ENCODE data around the gene IL17RB.

IL17RB gene

DNA sequence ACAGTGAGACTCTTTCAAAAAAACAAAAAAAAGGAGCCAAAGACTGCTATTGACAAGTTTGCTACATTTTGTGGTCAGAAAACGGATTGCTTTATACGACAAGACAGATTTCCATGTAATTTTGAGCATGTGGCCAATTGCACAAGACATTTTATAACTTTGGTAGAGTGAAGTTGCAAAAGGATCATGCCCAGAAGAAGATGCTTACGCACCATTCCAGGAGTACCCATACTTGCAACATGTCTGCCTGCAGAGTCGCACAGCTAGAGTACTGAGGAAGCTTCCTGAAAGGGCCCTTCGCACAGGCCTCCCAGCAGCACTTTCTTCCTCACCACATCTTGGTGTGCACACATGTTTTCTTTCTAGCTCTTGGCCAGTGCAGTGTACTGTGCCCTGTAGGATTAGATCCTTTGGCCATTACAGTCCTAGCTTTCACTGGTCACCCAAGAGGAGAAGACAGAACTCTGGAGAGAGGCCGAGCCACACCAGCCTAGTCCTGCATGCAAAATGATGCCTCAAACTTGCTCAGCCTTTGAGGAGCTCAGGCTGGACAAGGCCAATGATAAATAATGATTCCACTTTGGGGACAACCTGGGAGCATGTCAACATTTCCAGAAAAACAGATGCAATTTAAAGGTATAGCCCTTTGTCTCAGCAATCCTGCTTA lies 11.8 kb upstream of the IL17RB start:
- TF ChIP-seq, protein P1, sequence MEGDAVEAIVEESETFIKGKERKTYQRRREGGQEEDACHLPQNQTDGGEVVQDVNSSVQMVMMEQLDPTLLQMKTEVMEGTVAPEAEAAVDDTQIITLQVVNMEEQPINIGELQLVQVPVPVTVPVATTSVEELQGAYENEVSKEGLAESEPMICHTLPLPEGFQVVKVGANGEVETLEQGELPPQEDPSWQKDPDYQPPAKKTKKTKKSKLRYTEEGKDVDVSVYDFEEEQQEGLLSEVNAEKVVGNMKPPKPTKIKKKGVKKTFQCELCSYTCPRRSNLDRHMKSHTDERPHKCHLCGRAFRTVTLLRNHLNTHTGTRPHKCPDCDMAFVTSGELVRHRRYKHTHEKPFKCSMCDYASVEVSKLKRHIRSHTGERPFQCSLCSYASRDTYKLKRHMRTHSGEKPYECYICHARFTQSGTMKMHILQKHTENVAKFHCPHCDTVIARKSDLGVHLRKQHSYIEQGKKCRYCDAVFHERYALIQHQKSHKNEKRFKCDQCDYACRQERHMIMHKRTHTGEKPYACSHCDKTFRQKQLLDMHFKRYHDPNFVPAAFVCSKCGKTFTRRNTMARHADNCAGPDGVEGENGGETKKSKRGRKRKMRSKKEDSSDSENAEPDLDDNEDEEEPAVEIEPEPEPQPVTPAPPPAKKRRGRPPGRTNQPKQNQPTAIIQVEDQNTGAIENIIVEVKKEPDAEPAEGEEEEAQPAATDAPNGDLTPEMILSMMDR (IDR thresholded peaks at IDR 0.05; ENCODE audit: extremely low read depth, missing control alignments): no peak
- DNase-seq (ENCODE audit: low spot score): no peak

GRCh38 chr3:53835257-53835656 lies 11.1 kb upstream of the IL17RB start:
- no peak for DNase-seq (ENCODE audit: low spot score)
- TF ChIP-seq, protein P1 (IDR thresholded peaks at IDR 0.05; ENCODE audit: extremely low read depth, missing control alignments): no peak

GRCh38 chr3:53836084-53836872 lies 10.1 kb upstream of the IL17RB start:
- TF ChIP-seq, protein P1 (IDR thresholded peaks at IDR 0.05; ENCODE audit: extremely low read depth, missing control alignments): no peak
- no peak for DNase-seq (ENCODE audit: low spot score)

- TF ChIP-seq, protein P1 (IDR thresholded peaks at IDR 0.05; ENCODE audit: extremely low read depth, missing control alignments): no peak
- no peak for DNase-seq (ENCODE audit: low spot score)
These were observed 9.0 kb upstream of the IL17RB start for GRCh38 chr3:53837331-53837730.

DNA sequence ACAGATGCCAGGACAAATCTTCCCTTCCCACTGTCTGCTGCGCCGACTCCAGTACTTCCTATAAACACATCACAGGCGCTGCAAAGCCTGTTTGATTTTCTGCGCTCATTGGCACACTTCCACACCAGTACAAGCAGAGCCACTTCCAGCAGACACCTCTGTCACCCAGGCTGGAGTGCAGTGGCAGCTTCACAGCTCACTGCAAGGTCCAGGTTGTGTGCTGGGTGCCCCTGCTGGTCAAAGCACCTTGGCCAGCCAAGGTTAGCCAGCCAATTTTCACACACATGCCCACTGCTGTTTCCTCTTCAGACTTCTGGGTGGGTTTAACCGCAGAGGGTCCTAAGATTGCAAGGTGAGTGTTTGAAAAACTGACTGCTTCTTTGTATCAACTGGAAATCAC lies 5.1 kb upstream of the IL17RB start:
- no peak for DNase-seq (ENCODE audit: low spot score)
- TF ChIP-seq, protein P1 (IDR thresholded peaks at IDR 0.05; ENCODE audit: extremely low read depth, missing control alignments): no peak

DNA sequence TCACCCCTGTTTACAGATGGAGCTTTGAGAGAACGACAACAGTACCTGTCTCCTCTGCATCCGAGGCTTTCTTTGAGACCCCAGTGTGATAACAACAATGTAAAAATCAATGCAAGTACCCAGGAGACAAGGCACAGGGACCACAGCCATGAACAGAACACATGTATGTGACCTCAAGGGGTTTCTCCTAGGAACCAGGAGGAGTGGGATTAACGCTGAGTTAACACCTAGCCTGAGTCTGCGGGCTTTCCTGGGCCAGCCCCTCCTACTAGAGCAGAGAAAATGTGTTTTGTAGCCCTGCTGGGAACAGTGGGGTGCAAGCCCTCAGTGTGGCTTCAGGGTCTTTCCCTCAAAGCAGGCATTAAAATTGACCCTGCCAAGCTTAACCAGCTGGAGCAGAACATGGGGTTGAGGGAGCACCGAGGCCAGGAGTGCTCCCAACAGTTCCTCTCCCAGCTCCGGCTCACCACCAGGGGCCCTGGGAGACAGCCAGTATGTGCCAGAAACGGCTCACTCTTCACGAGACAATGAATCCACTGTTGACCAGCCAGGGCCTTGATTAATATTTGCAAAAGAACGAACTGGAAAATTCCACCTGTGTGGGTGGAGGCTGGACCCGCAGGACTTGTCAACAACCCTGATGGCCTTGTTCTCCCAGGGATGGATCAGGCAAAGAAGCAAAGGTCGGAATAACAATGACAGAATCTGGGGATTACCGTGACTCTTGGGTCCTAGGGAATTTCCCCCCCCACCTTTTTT lies 3.8 kb upstream of the IL17RB start:
- TF ChIP-seq, protein P1 (IDR thresholded peaks at IDR 0.05; ENCODE audit: extremely low read depth, missing control alignments): no peak
- no peak for DNase-seq (ENCODE audit: low spot score)
